K562 (cell line): ENCODE results near the gene IDUA. TPM values are rescaled to one million over a fixed set of nuclear protein-coding genes. Genes with fewer than 3 reads are reported as not detected.

ENCODE experiments used
- DLX4 ChIP-seq: fragments of 250-450 bp; sonication (Bioruptor Pico); IDR thresholded peaks from 2 replicates; pipeline ENCODE4 v1.6.1; 2021; ENCODE audit warnings: mild to moderate bottlenecking
- HLTF ChIP-seq: fragments of 450-650 bp; IDR thresholded peaks from 2 replicates; pipeline ENCODE4 v1.6.1; 2016
- KAT8 ChIP-seq: fragments of 450-650 bp; IDR thresholded peaks from 2 replicates; pipeline ENCODE4 v1.6.1; 2016; ENCODE audit warnings: low read depth, mild to moderate bottlenecking
- MYC ChIP-seq, 2 experiments: fragments of 250-450 bp in 1 of 2; sonication (Bioruptor Pico) in 1 of 2; IDR thresholded peaks; 2 replicates each; pipeline versions ENCODE4 v1.5.1 to v1.6.1; 2012 to 2021; ENCODE audit warnings: low read depth in 2 of 2, borderline replicate concordance in 1 of 2, improper control_type of control experiment in 1 of 2, low read length in 1 of 2, mild to moderate bottlenecking in 1 of 2, moderate library complexity in 1 of 2
- NFIX ChIP-seq: fragments of 250-450 bp; sonication (Bioruptor Pico); IDR thresholded peaks from 2 replicates; pipeline ENCODE4 v1.4.0; 2020; ENCODE audit warnings: low read depth, mild to moderate bottlenecking, moderate library complexity
- PCBP2 ChIP-seq: fragments of 200-400 bp; formaldehyde crosslinking; IDR thresholded peaks from 2 replicates; pipeline ENCODE4 v1.6.1; 2018; ENCODE audit warnings: low read length, low read depth, mild to moderate bottlenecking, moderate library complexity; ENCODE audit not compliant: poor library complexity, severe bottlenecking
- STAT5B ChIP-seq: fragments of 250-450 bp; sonication (Bioruptor Pico); IDR thresholded peaks from 2 replicates; pipeline ENCODE4 v1.8.0; 2021; ENCODE audit warnings: mild to moderate bottlenecking, inconsistent platforms
- THAP12 ChIP-seq: fragments of 250-450 bp; sonication (Bioruptor Pico); IDR thresholded peaks from 2 replicates; pipeline ENCODE4 v1.9.0; 2021; ENCODE audit warnings: mild to moderate bottlenecking, inconsistent platforms
- TRIM28 ChIP-seq: fragments of 450-650 bp; IDR thresholded peaks from 2 replicates; pipeline ENCODE4 v1.6.1; 2017
- TSC22D4 ChIP-seq: fragments of 450-650 bp; IDR thresholded peaks from 2 replicates; pipeline ENCODE4 v1.6.1; 2016; ENCODE audit warnings: missing genetic modification characterization, missing biosample characterization, control low read depth
- ZNF3 ChIP-seq: fragments of 250-450 bp; sonication (Bioruptor Pico); IDR thresholded peaks from 2 replicates; pipeline ENCODE4 v1.5.0; 2021; ENCODE audit warnings: mild to moderate bottlenecking, moderate library complexity
- ZNF592 ChIP-seq: fragments of 450-650 bp; IDR thresholded peaks from 2 replicates; pipeline ENCODE4 v1.6.1; 2017; ENCODE audit warnings: antibody characterized with exemption, mild to moderate bottlenecking
- polyA plus RNA-seq, 8 experiments: library from polyadenylated mRNA; depleted of rRNA in 4 of 8; stranded (reverse) in 5 of 8; unstranded in 3 of 8; fragments of >200 nt; fragmentation: Nextera tagmentation in 2 of 8; fragmentation: Illumina TruSeq in 1 of 8; extraction: Ambion mirVana in 2 of 8; extraction: Trizol in 1 of 8; gene quantifications; 2 replicates each; pipeline versions ENCODE4 v1.2.1 to v1.2.3, GENCODE V29; 2011 to 2014; ENCODE audit warnings: inconsistent platforms in 1 of 8, missing spikeins in 1 of 8
- total RNA-seq, 7 experiments: library from RNA; depleted of rRNA in 6 of 7; stranded (reverse); fragments of >200 nt in 6 of 7; fragmentation: Illumina TruSeq in 2 of 7; extraction: Trizol in 2 of 7; gene quantifications; 2 replicates each; pipeline versions ENCODE4 v1.2.1 to v1.2.3, GENCODE V29; 2011 to 2021; ENCODE audit warnings: low replicate concordance in 1 of 7
- TF ChIP-seq, protein P1 (sequence below), 2 experiments: fragments of 150-350 bp in 1 of 2; IDR thresholded peaks; 2 replicates each; pipeline ENCODE4 v1.6.1; 2012 to 2016; ENCODE audit warnings: low read depth in 2 of 2, low read length in 2 of 2, mild to moderate bottlenecking in 1 of 2, moderate library complexity in 1 of 2

The IDUA gene
- total and polyA plus RNA-seq, 9 of the 15 experiments (the other 6 are each of a cell fraction or from before 2014, with no cell fraction given): 0.04 to 16.1 (median 1.2) TPM

GRCh38 chr4:973431-974397 is 13.1 kb upstream of the IDUA start, which contains the start of gene DGKQ (continued):
- TF ChIP-seq ZNF592 (0 out of 2 replicates have a peak, but pooled peaks have one; percentile 44), TSC22D4 (no peak), DLX4 (no peak), KAT8 (no peak), NFIX (CRISPR knock-in tag) (no peak), MYC (IDR thresholded peaks at IDR 0.05; ENCODE audit: low read depth, low read length) (peak; percentile 59), MYC (CRISPR knock-in tag; IDR thresholded peaks at IDR 0.05; ENCODE audit: borderline replicate concordance, low read depth) (no peak), ZNF3 (CRISPR knock-in tag) (no peak), THAP12 (CRISPR knock-in tag) (peak; percentile 8; the same call in 1 of the 2 replicates), PCBP2 (no peak), TRIM28 (no peak), HLTF (no peak), STAT5B (CRISPR knock-in tag) (no peak)
- TF ChIP-seq, protein P1, sequence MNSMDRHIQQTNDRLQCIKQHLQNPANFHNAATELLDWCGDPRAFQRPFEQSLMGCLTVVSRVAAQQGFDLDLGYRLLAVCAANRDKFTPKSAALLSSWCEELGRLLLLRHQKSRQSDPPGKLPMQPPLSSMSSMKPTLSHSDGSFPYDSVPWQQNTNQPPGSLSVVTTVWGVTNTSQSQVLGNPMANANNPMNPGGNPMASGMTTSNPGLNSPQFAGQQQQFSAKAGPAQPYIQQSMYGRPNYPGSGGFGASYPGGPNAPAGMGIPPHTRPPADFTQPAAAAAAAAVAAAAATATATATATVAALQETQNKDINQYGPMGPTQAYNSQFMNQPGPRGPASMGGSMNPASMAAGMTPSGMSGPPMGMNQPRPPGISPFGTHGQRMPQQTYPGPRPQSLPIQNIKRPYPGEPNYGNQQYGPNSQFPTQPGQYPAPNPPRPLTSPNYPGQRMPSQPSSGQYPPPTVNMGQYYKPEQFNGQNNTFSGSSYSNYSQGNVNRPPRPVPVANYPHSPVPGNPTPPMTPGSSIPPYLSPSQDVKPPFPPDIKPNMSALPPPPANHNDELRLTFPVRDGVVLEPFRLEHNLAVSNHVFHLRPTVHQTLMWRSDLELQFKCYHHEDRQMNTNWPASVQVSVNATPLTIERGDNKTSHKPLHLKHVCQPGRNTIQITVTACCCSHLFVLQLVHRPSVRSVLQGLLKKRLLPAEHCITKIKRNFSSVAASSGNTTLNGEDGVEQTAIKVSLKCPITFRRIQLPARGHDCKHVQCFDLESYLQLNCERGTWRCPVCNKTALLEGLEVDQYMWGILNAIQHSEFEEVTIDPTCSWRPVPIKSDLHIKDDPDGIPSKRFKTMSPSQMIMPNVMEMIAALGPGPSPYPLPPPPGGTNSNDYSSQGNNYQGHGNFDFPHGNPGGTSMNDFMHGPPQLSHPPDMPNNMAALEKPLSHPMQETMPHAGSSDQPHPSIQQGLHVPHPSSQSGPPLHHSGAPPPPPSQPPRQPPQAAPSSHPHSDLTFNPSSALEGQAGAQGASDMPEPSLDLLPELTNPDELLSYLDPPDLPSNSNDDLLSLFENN (IDR thresholded peaks at IDR 0.05; ENCODE audit: low read depth in 2 of 2, low read length in 2 of 2): no peak
